Common myeloid progenitor, CD34-positive (primary cell): ENCODE measurements around the gene TBC1D3I.
A peak's percentile ranks its signal among the peaks of the same experiment; 100 is the strongest.
"Not testable (repeated sequence)": the region's sequence is repeated elsewhere in the genome, so short reads cannot be mapped to it uniquely, and the experiment has no call there.

Source experiments
- CTCF ChIA-PET: fragments of 350-600 bp; sonication (Branson Sonifier 250); formaldehyde crosslinking; loops from one replicate; lab custom pipeline; 2021; ENCODE audit warnings: antibody characterized with exemption; lab: Charles Lee
- POLR2A ChIA-PET: fragments of 350-600 bp; sonication (Branson Sonifier 250); formaldehyde crosslinking; loops from one replicate; lab custom pipeline; 2021; ENCODE audit warnings: antibody characterized with exemption; lab: Charles Lee
- DNase-seq, 3 donors: peaks; one replicate each; pipeline versions ENCODE4 v3.0.0 to v3.0.0-alpha.2; 2013
- H3K27ac ChIP-seq, 2 experiments: 1 replicate in 1 of 2; 2 replicates in 1 of 2; pipeline ENCODE4 v1.7.0; 2013; ENCODE audit warnings: inconsistent platforms in 2 of 2, low read length in 2 of 2, mild to moderate bottlenecking in 2 of 2, low read depth in 1 of 2, moderate library complexity in 1 of 2; ENCODE audit not compliant: severe bottlenecking in 2 of 2, insufficient read depth in 1 of 2, poor library complexity in 1 of 2
- H3K27me3 ChIP-seq, 5 experiments: replicated peaks in 2 of 5; 1 replicate in 3 of 5; 2 replicates in 2 of 5; pipeline versions ENCODE4 v1.6.1 to v1.7.0; 2013; ENCODE audit warnings: low read length in 4 of 5, mild to moderate bottlenecking in 2 of 5, moderate library complexity in 2 of 5, inconsistent platforms in 1 of 5; ENCODE audit not compliant: insufficient read depth in 5 of 5, control insufficient read depth in 4 of 5
- H3K36me3 ChIP-seq, 4 experiments: 1 replicate in 2 of 4; 2 replicates in 2 of 4; pipeline versions ENCODE4 v1.6.1 to v1.7.0; 2013; ENCODE audit warnings: low read length in 3 of 4, control low read depth in 1 of 4, mild to moderate bottlenecking in 1 of 4; ENCODE audit not compliant: control insufficient read depth in 4 of 4, insufficient read depth in 4 of 4
- H3K4me1 ChIP-seq, 4 experiments: 1 replicate in 3 of 4; 2 replicates in 1 of 4; pipeline versions ENCODE4 v1.6.1 to v1.7.1; 2013; ENCODE audit warnings: low read length in 3 of 4, mild to moderate bottlenecking in 3 of 4, control low read depth in 1 of 4, inconsistent platforms in 1 of 4, moderate library complexity in 1 of 4; ENCODE audit not compliant: control insufficient read depth in 4 of 4, insufficient read depth in 4 of 4; ENCODE audit errors: control extremely low read depth in 1 of 4
- H3K4me3 ChIP-seq, 7 experiments: 1 replicate in 4 of 7; 2 replicates in 3 of 7; pipeline versions ENCODE4 v1.5.1 to v1.7.0; 2013; ENCODE audit warnings: mild to moderate bottlenecking in 7 of 7, low read length in 6 of 7, moderate library complexity in 6 of 7, inconsistent platforms in 2 of 7, low read depth in 2 of 7, control low read depth in 1 of 7; ENCODE audit not compliant: insufficient read depth in 4 of 7, control insufficient read depth in 1 of 7; ENCODE audit errors: extremely low read depth in 1 of 7
- H3K9me3 ChIP-seq, 5 experiments: 1 replicate in 4 of 5; 2 replicates in 1 of 5; pipeline versions ENCODE4 v1.6.1 to v1.7.1; 2013; ENCODE audit warnings: low read length in 4 of 5, mild to moderate bottlenecking in 2 of 5, inconsistent platforms in 1 of 5, low read depth in 1 of 5, moderate library complexity in 1 of 5; ENCODE audit not compliant: control insufficient read depth in 4 of 5, insufficient read depth in 2 of 5; ENCODE audit errors: control extremely low read depth in 1 of 5
- WGBS: methylation state at CpG from one replicate; pipeline ENCODE4 v1.1.5; 2013; ENCODE audit not compliant: insufficient coverage; 5-methylcytosine and 5-hydroxymethylcytosine counted together

The TBC1D3I gene

DNA sequence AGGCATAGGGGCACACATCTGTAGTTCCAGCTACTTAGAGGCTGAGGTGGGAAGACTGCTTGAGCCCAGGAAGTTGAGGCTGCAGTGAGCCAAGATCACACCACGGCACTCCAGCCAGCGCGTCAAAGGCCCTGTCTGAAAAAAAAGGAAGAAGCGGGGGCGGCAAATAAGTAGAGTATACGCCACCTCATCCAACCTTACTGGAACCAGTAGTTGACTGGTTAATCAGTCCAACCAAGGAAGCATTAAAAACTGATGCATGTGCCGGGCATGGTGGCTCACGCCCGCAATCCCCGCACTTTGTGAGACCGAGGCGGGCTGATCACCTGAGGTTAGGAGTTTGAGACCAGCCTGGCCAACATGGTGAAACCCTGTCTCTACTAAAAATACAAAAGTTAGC lies 41.4 kb downstream of the TBC1D3I start:
- H3K4me1 ChIP-seq, H3K4me3 ChIP-seq, CTCF ChIA-PET, H3K36me3 ChIP-seq, H3K27me3 ChIP-seq, H3K27ac ChIP-seq, DNase-seq, POLR2A ChIA-PET: not testable (repeated sequence)
- 98% methylated on average over 6 of the region's 12 CpGs for WGBS
- H3K9me3 ChIP-seq: peaks cover 0 to 19% (median 13%) of the 10 kb centered on the region in 5 experiments

DNA sequence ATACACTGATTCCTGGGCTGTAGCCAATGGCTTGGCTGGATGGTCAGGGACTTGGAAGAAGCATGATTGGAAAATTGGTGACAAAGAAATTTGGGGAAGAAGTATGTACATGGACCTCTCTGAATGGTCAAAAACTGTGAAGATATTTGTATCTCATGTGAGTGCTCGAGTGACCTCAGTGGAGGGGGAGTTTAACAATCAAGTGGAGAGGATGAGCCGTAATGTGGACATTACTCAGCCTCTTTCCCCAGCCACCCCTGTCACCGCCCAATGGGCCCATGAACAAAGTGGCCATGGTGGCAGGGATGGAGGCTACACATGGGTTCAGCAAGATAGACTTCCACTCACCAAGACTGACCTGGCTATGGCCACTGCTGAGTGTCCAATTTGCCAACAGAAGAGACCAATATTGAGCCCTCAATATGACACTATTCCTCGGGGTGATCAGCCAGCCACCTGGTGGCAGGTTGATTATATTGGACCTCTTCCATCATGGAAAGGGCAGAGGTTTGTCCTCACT lies 42.7 kb downstream of the TBC1D3I start:
- H3K4me3 ChIP-seq, POLR2A ChIA-PET, H3K4me1 ChIP-seq, H3K27ac ChIP-seq, CTCF ChIA-PET, H3K27me3 ChIP-seq, H3K36me3 ChIP-seq, DNase-seq: not testable (repeated sequence)
- H3K9me3 ChIP-seq: peaks cover 0 to 21% (median 15%) of the 10 kb centered on the region in 5 experiments
- 97% methylated on average over 4 of the region's 4 CpGs for WGBS

DNA sequence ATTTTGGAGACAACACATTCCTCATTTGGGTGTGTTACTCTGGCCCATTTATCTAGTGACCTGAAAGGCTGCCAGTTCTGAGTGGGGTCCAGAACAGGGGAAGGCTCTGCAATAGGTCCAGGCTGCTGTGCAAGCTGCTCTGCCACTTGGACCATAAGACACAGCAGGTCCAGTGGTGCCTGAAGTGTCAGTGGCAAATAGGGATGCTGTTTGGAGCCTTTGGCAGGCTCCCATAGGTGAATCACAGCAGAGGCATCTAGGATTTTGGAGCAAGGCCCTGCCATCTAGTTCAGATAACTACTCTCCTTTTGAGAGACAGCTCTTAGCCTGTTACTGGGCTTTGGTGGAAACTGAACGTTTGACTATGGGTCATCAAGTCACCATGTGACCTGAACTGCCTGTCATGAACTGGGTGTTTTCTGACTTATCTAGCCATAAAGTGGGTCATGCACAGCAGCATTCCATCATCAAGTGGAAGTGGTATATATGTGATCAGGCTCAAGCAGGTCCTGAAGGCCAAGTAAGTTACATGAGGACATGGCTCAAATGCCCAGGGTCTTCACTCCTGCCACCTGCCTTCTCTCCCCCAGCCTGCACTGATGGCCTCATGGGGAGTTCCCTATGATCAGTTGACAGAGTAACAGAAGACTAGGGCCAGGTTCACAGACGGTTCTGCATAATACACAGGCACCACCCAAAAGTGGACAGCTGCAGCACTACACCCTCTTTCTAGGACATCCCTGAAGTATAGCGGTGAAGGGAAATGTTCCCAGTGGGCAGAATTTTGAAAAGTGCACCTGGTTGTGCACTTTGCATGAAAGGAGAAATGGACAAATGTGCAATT lies 43.4 kb downstream of the TBC1D3I start:
- peaks cover 0 to 21% (median 15%) of the 10 kb centered on the region in 5 experiments for H3K9me3 ChIP-seq
- POLR2A ChIA-PET, CTCF ChIA-PET, H3K27ac ChIP-seq, H3K4me3 ChIP-seq, H3K4me1 ChIP-seq, H3K36me3 ChIP-seq, DNase-seq, H3K27me3 ChIP-seq: not testable (repeated sequence)
- WGBS: 94% methylated on average over 3 of the region's 3 CpGs

DNA sequence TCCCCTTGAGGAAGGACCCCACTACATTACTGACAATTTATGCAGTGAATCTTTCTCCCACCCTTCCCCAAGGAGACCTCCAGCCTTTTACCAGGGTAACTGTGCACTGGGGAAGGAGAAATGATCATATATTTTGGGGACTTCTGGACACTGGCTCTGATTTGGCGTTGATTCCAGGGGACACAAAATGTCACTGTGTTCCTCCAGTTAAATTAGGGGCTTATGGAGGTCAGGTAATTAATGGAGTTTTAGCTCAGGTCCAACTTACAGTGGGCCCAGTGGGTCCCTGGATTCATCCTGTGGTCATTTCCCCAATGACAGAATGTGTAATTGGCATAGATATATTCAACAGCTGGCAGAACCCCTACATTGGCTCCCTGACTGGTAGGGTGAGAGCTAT lies 44.8 kb downstream of the TBC1D3I start:
- peaks cover 0 to 19% (median 15%) of the 10 kb centered on the region in 5 experiments for H3K9me3 ChIP-seq
- H3K27ac ChIP-seq, H3K4me3 ChIP-seq, H3K36me3 ChIP-seq, POLR2A ChIA-PET, H3K4me1 ChIP-seq, H3K27me3 ChIP-seq, CTCF ChIA-PET, DNase-seq: not testable (repeated sequence)
- 100% methylated on average over 1 of the region's 1 CpG for WGBS

DNA sequence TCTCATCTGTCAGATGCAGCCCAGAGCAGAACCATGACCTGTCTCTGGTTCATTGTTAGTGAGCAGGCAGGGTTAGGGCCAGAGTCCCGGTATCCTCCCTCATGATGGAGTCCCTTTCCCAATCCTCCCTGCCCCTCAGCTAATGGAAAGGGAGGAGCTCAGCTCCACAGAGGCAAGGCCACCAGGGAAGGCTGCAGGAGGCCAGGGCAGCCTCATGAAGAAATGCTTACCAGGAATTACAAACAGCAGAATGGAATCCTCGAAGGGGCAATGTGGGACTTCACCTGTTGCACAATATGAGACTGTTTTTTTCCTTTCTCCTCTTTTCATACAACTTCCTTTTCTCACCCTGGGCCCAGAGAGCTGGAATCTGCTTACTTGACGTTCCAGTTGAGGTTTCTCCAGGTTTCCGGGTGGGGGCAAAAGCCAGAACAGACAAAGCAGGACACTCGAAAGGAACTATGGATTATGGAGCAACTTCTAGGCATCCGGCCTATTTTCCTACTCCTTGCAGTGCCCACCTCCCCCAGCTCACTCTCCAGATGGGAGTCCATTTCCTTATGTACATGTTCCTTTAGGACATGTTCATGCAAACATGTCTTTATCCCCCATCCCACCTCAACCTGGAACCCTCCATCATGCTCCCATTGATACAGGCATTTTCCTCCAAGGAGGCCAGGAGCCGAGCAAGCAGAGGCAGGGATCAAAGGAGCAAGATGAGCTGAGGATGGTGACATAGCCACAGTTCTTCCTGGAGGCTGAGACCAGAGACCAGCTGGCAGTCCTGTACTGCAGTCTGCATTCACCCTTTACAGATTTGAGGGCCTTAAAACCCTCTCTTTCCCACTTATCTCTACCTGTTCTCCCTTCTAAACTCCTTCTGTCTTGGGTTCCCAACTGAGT lies 48.7 kb downstream of the TBC1D3I start:
- H3K4me3 ChIP-seq, CTCF ChIA-PET, H3K27ac ChIP-seq, H3K27me3 ChIP-seq, POLR2A ChIA-PET, DNase-seq, H3K36me3 ChIP-seq: not testable (repeated sequence)
- Histone ChIP-seq H3K4me1 (peaks cover 11 to 18% (median 14%) of the 10 kb centered on the region in 4 experiments), H3K9me3 (peaks cover 0 to 19% (median 15%) of the 10 kb centered on the region in 5 experiments)
- WGBS: 86% methylated on average over 7 of the region's 7 CpGs

DNA sequence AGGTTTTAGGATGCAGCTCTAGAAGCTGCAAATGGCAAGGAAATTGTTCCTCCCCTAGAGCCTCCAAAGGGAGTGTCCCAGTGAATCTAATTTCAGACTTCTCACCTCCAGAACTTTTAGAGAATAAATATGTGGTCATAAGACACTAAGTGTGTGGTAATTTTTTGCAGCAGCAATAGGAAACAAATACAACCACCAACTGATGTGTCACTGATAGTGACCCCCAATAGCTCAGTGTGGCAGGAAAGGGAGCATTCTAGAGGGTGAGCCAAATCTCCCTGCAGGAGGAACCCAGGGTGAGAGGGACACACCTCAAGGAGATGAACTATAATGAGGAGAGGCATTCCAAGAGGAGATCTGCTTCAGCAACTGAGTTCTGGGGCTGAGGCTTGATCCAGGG lies 49.5 kb downstream of the TBC1D3I start:
- ChIA-PET CTCF (no interaction called here), POLR2A (no interaction called here)
- no peaks in the 10 kb centered on the region for H3K36me3 ChIP-seq
- H3K27me3 ChIP-seq: no peaks in the 10 kb centered on the region
- no peak overlapping the region for H3K4me3 ChIP-seq
- H3K4me1 ChIP-seq: peaks cover 18 to 25% (median 20%) of the 10 kb centered on the region in 4 experiments
- H3K9me3 ChIP-seq: peaks cover 0 to 19% (median 15%) of the 10 kb centered on the region in 5 experiments
- DNase-seq: peak in 2 of 3 donors; percentile 36 to 46
- no peak overlapping the region for H3K27ac ChIP-seq
